Endodermal cell (in vitro differentiated cells): Measurements from ENCODE around the gene MEIKIN. TPM values are rescaled to one million over a fixed set of nuclear protein-coding genes. Genes with fewer than 3 reads are reported as not detected.

Source experiments
- DNase-seq: peaks from one replicate; pipeline ENCODE4 v3.0.0-alpha.2; 2017
- H3K27ac ChIP-seq: 2 replicates; pipeline ENCODE4 v1.5.1; 2013; ENCODE audit warnings: mild to moderate bottlenecking, low read depth, low read length, moderate library complexity
- H3K27me3 ChIP-seq: 2 replicates; pipeline ENCODE4 v1.6.1; 2013; ENCODE audit warnings: mild to moderate bottlenecking, low read length, moderate library complexity; ENCODE audit not compliant: insufficient read depth, control insufficient read depth, poor library complexity, severe bottlenecking
- H3K36me3 ChIP-seq: 2 replicates; pipeline ENCODE4 v1.7.0; 2013; ENCODE audit warnings: mild to moderate bottlenecking, low read length, moderate library complexity; ENCODE audit not compliant: control insufficient read depth, insufficient read depth
- H3K4me1 ChIP-seq: one replicate; pipeline ENCODE4 v1.7.0; 2013; ENCODE audit warnings: low read length; ENCODE audit not compliant: control insufficient read depth, insufficient read depth
- H3K4me3 ChIP-seq: 2 replicates; pipeline ENCODE4 v1.5.1; 2013; ENCODE audit warnings: mild to moderate bottlenecking, low read length, moderate library complexity
- H3K9ac ChIP-seq: 2 replicates; pipeline ENCODE4 v1.6.1; 2013; ENCODE audit warnings: mild to moderate bottlenecking, low read length, moderate library complexity; ENCODE audit not compliant: poor library complexity, severe bottlenecking; ENCODE audit errors: extremely low read depth
- H3K9me3 ChIP-seq: 2 replicates; pipeline ENCODE4 v1.6.1; 2013; ENCODE audit warnings: mild to moderate bottlenecking, low read length, moderate library complexity; ENCODE audit not compliant: control insufficient read depth
- H3K27ac Mint-ChIP-seq: 2 replicates; pipeline ENCODE4 v1.8.0; 2020; ENCODE audit warnings: mixed read lengths
- H3K27me3 Mint-ChIP-seq: 2 replicates; pipeline ENCODE4 v1.8.0; 2021; ENCODE audit warnings: mild to moderate bottlenecking, mixed read lengths; ENCODE audit not compliant: insufficient read depth
- H3K36me3 Mint-ChIP-seq: 2 replicates; pipeline ENCODE4 v1.8.0; 2020; ENCODE audit warnings: low read depth, mixed read lengths
- H3K4me1 Mint-ChIP-seq: 2 replicates; pipeline ENCODE4 v1.8.0; 2020; ENCODE audit warnings: mixed read lengths
- H3K4me3 Mint-ChIP-seq: 2 replicates; pipeline ENCODE4 v1.8.0; 2020; ENCODE audit warnings: mild to moderate bottlenecking, moderate library complexity, mixed read lengths
- H3K9me3 Mint-ChIP-seq: 2 replicates; pipeline ENCODE4 v1.8.0; 2020; ENCODE audit warnings: mild to moderate bottlenecking, mixed read lengths
- WGBS, 2 experiments: methylation state at CpG; one replicate each; pipeline versions ENCODE4 v1.1.5 to v1.1.7; 2013; ENCODE audit warnings: missing lambda C conversion rate in 2 of 2, mixed read lengths in 1 of 2; ENCODE audit not compliant: insufficient coverage in 1 of 2, insufficient read length in 1 of 2; 5-methylcytosine and 5-hydroxymethylcytosine counted together
- total RNA-seq, 2 donors: library from RNA; stranded (reverse); fragmentation: NEBNext Ultra II Directional in 1 of 2; extraction: Animal tissue kit (Norgen Biotek cat#: 25700) in 1 of 2; gene quantifications; 2 replicates in 1 of 2; 3 replicates in 1 of 2; pipeline ENCODE4 v1.2.1, GENCODE V29; 2021
- TF ChIP-seq, protein P1 (sequence below): fragments of 200-600 bp; sonication (generic); conservative IDR thresholded peaks from 2 replicates; pipeline ENCODE4 v1.5.0; 2021; ENCODE audit warnings: antibody characterized with exemption, mild to moderate bottlenecking

The MEIKIN gene
- total RNA-seq, 2 donors from 2014 or later: not detected

DNA sequence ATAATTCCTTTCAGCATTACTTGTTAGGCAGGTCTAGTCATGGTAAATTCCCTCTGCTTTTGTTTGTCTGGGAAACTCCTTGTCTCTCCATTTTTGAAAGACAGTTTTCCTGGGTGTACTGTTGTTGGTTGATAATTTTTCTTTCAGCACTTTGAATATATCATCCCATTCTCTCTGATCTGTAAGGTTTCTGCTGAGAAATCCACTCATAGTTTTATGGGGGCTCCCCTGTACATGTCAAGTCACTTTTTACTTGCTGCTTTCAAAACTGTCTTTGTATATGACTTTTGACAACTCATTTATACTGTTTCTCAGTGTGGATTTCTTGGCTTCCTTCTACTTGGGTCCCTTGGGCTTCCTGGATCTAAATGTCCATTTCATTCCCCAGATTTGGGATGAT lies 16.5 kb downstream of the MEIKIN start:
- no peak overlapping the region for H3K27ac ChIP-seq
- H3K4me1 ChIP-seq: no peaks in the 10 kb centered on the region
- TF ChIP-seq, protein P1, sequence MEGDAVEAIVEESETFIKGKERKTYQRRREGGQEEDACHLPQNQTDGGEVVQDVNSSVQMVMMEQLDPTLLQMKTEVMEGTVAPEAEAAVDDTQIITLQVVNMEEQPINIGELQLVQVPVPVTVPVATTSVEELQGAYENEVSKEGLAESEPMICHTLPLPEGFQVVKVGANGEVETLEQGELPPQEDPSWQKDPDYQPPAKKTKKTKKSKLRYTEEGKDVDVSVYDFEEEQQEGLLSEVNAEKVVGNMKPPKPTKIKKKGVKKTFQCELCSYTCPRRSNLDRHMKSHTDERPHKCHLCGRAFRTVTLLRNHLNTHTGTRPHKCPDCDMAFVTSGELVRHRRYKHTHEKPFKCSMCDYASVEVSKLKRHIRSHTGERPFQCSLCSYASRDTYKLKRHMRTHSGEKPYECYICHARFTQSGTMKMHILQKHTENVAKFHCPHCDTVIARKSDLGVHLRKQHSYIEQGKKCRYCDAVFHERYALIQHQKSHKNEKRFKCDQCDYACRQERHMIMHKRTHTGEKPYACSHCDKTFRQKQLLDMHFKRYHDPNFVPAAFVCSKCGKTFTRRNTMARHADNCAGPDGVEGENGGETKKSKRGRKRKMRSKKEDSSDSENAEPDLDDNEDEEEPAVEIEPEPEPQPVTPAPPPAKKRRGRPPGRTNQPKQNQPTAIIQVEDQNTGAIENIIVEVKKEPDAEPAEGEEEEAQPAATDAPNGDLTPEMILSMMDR: no peak
- Mint-ChIP-seq H3K4me3 (no peak overlapping the region), H3K9me3 (peaks cover 28% of the 10 kb centered on the region), H3K4me1 (peaks cover 2% of the 10 kb centered on the region), H3K27me3 (no peaks in the 10 kb centered on the region), H3K36me3 (no peaks in the 10 kb centered on the region), H3K27ac (no peak overlapping the region)
- no peaks in the 10 kb centered on the region for H3K36me3 ChIP-seq
- H3K4me3 ChIP-seq: no peak overlapping the region
- no peak overlapping the region for H3K9ac ChIP-seq
- DNase-seq: no peak
- no peaks in the 10 kb centered on the region for H3K27me3 ChIP-seq
- peaks cover 12% of the 10 kb centered on the region for H3K9me3 ChIP-seq

DNA sequence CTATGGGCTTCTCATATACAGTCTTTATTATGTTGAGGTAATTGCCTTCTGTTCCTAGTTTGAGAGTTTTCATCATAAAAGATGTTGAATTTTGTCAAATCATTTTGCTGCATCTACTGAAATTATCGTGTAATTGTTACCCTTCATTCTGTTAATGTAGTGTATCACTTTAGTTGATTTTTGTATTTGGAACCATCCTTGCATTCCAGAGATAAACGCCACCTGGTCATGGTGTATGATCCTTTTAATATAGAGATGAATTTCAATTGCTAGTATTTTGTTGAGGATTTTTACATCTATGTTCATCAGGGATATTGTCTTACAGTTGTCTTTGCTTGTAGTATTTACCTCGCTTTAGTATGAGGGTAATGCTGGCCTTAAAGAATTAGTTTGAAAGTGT lies 19.3 kb downstream of the MEIKIN start:
- Mint-ChIP-seq H3K4me1 (no peaks in the 10 kb centered on the region), H3K4me3 (no peak overlapping the region), H3K36me3 (no peaks in the 10 kb centered on the region), H3K27me3 (no peaks in the 10 kb centered on the region), H3K9me3 (peaks cover 28% of the 10 kb centered on the region), H3K27ac (no peak overlapping the region)
- Histone ChIP-seq H3K36me3 (no peaks in the 10 kb centered on the region), H3K9me3 (peaks cover 12% of the 10 kb centered on the region), H3K4me1 (no peaks in the 10 kb centered on the region), H3K27me3 (no peaks in the 10 kb centered on the region), H3K9ac (no peak overlapping the region), H3K4me3 (no peak overlapping the region), H3K27ac (no peak overlapping the region)
- TF ChIP-seq, protein P1: no peak
- DNase-seq: no peak
- 73 to 80% methylated on average over 3 of the region's 3 CpGs for WGBS, 2 experiments

DNA sequence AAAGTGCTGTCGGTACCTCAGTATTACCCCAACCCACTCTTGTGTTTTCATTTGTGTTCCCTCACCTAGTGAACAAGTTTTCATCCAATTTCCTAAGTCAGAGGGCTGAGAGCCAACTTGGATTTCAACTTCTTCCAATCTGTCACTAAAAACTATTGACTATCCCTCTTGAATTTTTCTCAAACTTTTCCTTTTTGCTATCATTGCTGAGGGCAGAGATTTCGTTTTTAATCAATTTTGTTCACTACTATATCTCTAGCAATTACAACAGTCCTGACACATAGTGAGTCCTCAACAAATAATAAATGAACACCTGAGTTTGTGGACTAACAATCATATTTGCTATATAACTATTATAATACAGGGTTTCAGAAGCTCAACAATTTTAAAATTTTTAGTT lies 29.0 kb downstream of the MEIKIN start:
- Mint-ChIP-seq H3K27ac (no peak overlapping the region), H3K4me3 (no peak overlapping the region), H3K27me3 (no peaks in the 10 kb centered on the region), H3K36me3 (no peaks in the 10 kb centered on the region), H3K4me1 (no peaks in the 10 kb centered on the region), H3K9me3 (no peaks in the 10 kb centered on the region)
- Histone ChIP-seq H3K36me3 (no peaks in the 10 kb centered on the region), H3K27me3 (no peaks in the 10 kb centered on the region), H3K4me3 (no peak overlapping the region), H3K9ac (no peak overlapping the region), H3K4me1 (no peaks in the 10 kb centered on the region), H3K27ac (no peak overlapping the region), H3K9me3 (no peaks in the 10 kb centered on the region)
- WGBS, 2 experiments: 61% methylated on average over 2 of the region's 2 CpGs; no CpG with 5 or more reads in 1 of the 2 experiments
- DNase-seq: no peak
- TF ChIP-seq, protein P1: no peak
